ENCODE results near the gene CTIF.

Gene CTIF

GRCh38 chr18:48780201-48780912 is 241.5 kb downstream of the CTIF start:
- no peak for DNase-seq

DNA sequence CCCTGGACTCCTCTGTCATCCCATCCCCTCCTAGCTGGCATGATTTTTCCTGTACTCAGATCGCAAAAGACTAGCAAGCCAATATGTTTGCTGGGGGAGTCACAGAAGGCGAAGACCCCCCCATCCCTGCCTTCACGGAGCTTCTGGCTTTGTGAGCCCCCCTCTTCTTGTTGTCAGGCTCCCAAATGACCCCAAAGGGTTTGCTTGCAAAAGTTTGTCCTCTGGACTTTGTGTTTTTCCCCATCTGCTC is 242.0 kb downstream of the CTIF start:
- DNase-seq: no peak

- no peak for DNase-seq
Measured at GRCh38 chr18:48781163-48781987, 242.5 kb downstream of the CTIF start.

- no peak for DNase-seq
Measured at GRCh38 chr18:48781988-48782363, 243.1 kb downstream of the CTIF start.

GRCh38 chr18:48782381-48782861 is 243.6 kb downstream of the CTIF start:
- no peak for DNase-seq

DNA sequence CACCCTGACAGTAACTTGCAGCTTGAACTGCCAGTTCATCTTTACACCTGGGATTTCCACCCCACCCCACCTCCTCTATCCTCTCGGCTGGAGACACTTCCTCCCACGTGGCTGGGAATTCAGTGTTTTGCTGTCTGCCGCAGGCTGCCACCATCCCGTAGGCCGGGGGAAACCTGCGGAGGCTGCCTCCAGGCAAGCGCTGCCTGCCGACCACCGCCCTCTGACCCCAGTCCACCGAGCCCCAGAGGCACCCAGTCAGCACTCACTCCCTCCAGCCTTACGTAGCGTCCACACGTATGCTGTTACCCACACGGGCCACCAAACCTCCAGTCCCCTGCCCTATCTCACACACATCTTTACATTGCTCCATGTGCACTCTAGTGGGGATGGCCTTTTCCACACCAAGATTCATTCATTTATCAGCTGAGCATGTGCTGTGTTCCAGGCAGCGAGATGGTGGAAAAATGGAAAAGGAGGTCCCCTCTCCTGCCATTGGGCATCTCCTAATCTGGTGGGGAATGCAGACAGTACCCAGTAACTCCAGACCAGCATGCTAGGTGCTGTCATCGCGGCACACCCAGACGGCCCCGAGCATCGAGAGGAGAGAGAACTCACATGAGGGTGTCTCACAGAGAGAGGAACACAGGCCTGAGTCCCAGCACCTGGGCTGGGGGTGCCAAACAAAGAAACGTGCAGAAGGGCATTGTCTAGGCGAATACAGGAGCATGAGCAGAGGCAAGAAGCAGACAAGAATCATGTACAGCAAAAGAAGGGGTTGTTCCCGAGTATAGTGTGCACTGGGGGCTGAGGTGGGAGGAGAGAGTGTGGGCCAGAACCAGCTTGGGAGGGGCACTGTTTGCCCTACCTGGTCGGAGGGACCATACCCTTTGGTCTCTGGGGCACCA is 245.0 kb downstream of the CTIF start:
- DNase-seq: no peak

DNA sequence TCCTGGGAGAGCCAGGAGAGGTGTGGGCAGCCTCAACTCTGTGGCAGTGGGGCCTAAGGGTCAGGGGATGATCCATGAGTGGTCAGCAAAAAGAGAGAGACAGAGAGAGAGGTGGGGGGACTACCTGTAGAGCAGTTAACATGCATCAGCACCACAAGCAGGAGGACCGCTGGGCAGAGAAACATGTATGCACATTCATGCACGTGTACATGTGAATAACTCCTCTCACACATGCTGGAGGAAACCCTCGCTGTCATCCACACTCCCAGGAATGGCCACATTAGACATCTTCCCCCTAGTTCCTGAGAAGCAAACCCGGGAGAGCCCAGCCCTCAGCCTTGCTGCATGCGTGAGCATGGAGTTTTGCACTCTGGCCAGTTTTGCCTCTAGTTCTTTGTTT is 245.8 kb downstream of the CTIF start:
- no peak for DNase-seq

GRCh38 chr18:48785091-48785614 is 246.3 kb downstream of the CTIF start:
- no peak for DNase-seq

DNA sequence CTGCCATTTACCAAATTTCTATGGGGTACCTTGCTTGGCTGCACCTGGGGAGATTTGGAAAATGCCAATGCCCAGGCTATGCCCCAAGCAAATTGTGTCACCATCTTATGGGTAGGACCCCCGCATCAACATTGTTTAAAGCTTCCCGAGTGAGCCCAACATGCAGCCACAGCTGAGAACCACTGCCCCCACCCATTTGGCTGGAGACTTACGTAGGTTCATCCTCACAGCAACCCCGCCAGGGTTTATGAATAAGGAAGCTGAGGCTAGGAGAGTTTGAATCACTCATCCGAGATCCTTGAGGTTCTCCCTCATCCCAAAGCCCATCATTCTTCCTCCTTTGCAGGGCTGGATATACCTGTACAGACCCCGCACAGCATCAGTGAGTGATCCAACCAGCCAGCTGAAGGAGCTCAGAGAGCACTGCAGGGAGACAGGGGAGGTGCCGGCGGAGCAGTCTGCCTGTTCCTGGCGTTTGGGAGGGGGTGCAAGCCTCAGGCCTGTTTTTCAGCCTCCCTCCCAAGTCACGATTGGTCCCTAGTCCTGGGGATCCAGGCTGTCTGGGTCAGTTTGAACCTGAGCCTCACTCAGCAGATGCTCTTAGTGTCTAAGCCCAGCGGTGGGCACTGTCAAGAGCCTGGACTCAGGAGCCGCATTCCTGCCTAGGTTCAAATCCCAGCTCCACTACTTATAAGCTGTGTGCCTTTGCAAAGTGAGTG is 247.1 kb downstream of the CTIF start:
- no peak for DNase-seq

DNA sequence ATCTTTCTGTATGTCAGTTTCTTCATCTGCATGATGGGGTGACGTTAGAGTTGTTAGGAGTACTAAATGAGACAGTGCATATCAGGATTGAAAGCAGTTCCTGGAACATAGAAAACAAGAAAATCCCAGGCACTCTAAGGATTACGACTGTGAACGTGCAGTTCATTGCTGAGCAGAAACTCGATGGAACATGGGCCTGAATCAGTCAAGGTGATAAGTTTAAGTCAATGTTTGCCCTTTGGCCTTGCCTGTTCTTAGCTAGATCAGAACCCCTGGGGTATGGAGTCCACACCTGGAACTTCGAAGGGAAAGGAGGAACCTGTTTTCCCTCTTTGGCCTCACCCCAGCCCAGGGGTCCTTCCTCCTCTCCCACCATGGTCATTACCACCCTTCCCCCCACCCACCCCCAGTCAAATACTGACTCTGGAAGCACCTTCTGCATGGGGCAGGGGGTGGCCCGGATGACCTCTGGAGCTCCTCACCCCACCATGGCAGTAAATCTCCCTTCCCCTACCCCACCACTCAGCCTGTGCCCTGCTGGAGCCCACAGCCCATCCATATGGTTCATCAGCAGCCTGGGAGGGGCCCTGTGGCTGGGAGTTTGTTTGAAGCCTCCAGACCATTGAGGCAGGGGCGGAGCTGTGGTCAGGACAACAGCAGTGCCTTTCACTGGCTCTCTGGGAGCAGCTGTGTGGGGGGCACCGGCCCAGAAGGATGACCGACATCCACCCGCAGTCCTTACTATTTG is 247.8 kb downstream of the CTIF start:
- no peak for DNase-seq

- no peak for DNase-seq
Measured at GRCh38 chr18:48787203-48788151, 248.6 kb downstream of the CTIF start.

DNA sequence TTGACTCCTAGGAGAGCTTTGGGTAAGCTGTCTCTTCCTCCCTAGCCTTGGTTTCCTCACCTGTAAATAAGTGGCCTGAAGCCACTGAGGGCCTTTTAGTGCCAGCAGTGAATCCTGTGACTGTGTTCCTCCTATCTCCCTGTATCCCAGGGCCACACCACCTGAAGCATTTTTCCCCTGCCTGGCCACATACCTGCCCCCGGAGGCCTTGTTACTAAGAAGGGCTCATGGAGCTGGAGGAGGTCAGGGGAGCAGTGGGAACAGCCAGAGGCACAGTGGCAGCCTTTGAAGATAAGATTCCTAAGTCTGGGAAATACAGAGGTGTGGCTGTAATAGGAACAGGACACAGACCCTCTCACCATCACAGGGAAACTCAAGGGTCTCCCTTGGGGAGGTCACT is 249.5 kb downstream of the CTIF start:
- DNase-seq: no peak

DNA sequence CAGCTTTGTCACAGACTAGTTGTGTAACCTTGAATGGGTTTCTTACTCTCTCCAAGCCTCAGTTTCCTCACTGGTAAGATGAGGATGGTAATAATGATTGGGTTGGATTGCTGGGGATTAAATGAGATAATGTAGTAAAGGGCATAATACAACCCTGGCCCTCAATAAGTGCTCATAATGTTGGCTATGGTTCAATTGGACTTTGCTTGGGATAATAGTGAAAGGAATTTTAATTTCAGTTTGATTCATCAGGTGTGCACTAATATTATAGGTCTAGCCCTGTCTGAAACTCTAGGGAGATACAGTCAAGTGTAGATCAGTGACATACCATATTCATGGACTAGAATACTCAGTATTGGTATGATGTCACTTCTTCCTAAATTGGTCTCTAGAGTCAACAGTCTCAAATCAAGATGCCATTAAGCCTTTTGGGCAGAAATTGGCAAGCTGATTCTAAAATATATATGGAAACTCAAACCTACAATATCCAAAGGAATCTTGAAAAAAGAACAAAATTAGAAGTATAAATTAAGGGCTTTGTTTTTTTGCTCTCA is 250.5 kb downstream of the CTIF start:
- DNase-seq: no peak

DNA sequence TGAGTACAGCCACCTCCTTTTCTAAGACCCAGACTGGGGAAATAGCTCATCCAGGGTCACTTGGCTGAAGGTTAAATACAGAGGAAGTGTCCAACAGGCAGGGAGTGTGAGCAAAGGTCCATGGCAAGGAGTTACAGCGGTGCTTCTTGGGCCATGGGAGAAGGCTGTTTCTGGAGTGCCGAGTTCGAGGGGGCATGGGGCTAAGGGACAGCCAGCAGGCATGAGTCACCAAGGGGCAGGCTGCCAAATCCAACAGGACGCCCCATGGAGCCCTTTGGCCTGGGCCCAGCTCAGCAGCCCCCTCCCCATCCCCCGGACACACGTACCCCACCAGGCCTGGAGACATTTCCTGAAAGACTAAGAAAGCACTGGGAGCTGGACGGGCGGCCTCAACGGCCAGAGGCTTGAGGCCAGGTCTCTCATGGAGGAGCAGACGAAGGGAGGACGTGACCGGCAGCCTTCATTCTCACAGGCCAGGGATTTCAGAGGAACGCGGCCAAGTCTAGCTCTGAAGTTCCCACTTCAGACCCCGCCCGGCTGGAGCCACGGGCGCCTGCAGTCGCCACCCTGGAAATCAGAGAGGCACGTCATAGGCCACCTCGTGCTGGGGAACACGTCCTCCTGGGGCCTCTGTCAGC is 251.5 kb downstream of the CTIF start:
- DNase-seq: no peak

GRCh38 chr18:48790869-48791635 is 252.2 kb downstream of the CTIF start:
- no peak for DNase-seq

DNA sequence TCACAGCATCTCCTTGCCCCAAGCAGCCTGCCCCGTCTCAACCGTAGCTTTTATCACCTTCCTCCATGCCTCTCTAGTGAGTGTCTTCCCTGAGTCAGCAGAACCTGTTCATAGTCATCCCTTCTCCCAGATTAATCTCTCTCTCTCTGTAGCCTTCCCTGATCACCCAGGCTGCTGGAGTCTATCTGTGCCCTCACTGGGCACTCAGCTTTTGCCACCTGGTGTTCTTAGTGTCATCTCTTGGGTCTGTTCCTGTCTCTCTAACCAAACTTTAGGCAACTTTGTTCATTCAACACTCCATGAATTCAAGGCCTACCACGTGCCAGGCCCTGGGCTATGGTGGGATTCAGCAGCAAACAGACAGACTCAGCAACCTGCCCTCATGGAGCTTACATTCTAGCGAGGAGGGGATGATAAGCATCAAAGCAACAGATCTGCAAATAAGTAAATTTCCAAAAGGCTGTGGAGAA is 252.8 kb downstream of the CTIF start:
- DNase-seq: no peak

GRCh38 chr18:48792141-48792540 is 253.3 kb downstream of the CTIF start:
- no peak for DNase-seq

DNA sequence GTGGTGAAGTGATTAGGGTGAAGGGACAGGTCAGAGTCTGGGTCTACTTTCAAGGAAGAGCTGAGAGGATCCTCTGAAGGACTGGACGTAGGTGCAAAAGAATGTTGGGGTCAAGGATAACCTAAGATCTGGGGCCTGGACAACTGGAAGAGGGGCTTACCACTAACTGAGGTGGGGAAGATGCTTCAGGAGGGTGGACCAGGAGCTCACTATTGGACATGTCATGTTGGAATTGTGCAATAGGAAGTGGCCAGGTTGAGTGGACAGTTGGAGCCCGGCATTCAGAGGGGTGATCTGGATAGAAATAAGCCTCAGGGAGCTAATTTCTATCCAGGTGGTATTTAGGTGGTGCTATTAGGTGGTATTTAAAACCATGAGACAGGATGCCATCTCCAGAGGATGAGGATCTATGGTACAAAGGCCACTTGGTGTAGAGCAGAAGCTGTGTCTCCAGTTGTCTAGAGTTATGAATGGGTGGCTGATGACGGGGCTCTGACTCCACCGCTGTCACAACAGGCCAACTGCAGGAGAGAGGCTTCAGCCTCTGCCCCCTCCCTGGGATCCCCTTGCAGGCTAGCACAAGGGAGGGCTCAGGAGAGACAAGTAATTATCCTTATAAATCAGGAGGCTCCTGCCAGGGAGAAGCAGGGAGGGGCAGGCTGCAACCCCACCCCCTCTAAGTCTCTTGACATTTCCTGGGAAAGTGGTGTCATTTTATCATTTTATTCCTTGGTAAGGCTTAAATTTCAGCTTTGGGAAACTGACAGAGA is 254.0 kb downstream of the CTIF start:
- DNase-seq: no peak
